HUES48 (cell line): ENCODE data around the gene EXOC8.

ENCODE experiments used
- H3K27ac ChIP-seq: one replicate; pipeline ENCODE4 v1.7.0; 2013; ENCODE audit warnings: low read depth, low read length, inconsistent platforms
- H3K27me3 ChIP-seq: 2 replicates; pipeline ENCODE4 v1.6.1; 2013; ENCODE audit warnings: mild to moderate bottlenecking, low read length; ENCODE audit not compliant: control insufficient read depth, insufficient read depth
- H3K36me3 ChIP-seq: 2 replicates; pipeline ENCODE4 v1.6.1; 2013; ENCODE audit warnings: low read length; ENCODE audit not compliant: control insufficient read depth, insufficient read depth
- H3K4me1 ChIP-seq: 2 replicates; pipeline ENCODE4 v1.6.1; 2013; ENCODE audit warnings: mild to moderate bottlenecking, low read length; ENCODE audit not compliant: control insufficient read depth, insufficient read depth
- H3K4me3 ChIP-seq: 2 replicates; pipeline ENCODE4 v1.5.1; 2013; ENCODE audit warnings: mild to moderate bottlenecking, low read depth, low read length
- H3K9ac ChIP-seq: 2 replicates; pipeline ENCODE4 v1.6.1; 2013; ENCODE audit warnings: mild to moderate bottlenecking, low read depth, low read length, moderate library complexity
- H3K9me3 ChIP-seq: 2 replicates; pipeline ENCODE4 v1.6.1; 2013; ENCODE audit warnings: low read length; ENCODE audit not compliant: control insufficient read depth, insufficient read depth

EXOC8 gene

DNA sequence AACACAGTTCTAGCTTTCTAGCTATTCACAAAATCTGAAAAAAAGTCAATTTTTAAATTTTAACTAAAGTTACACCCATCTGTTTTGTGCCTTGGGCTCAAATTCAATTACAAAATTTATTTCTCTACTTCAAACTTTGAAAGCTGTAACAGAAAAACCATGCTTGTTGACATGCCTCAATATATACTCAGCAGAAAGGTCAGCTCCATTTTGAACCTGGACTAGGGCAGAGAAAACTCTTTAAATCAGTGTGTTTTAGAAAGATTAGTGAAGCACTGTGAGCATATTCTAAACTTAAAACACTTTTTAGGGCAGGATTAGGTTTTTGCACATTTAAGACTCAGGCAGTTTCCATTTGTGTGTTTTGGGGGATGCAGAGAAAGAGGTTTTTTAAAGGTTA is 34.8 kb upstream of the EXOC8 start:
- no peaks in the 10 kb centered on the region for H3K27me3 ChIP-seq
- H3K27ac ChIP-seq, result no peak overlapping the region
- H3K9me3 ChIP-seq, result no peaks in the 10 kb centered on the region
- H3K9ac ChIP-seq, result no peak overlapping the region
- H3K4me1 ChIP-seq, result peaks cover 7% of the 10 kb centered on the region
- no peaks in the 10 kb centered on the region for H3K36me3 ChIP-seq
- H3K4me3 ChIP-seq, result no peak overlapping the region

DNA sequence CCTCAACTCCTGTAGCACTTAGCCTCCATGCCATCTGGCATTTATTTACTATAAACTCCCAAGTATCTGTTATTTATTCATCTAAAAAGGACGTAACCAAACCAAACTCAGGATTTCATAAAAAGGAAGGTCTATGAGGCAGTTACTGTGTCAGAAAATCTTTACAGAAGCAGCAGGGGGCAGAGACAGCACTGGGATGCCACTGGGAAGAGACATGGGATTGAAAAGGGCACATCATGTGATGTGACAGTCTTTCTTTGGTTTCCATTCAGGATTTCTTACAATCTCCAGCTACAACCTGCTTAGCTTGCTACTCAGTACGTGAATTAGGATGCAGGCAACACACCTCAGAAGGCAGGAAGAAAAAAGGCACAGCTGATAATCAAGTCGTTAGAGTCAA is 31.6 kb upstream of the EXOC8 start:
- Histone ChIP-seq H3K27ac (no peak overlapping the region), H3K27me3 (no peaks in the 10 kb centered on the region), H3K9me3 (no peaks in the 10 kb centered on the region), H3K9ac (no peak overlapping the region), H3K4me3 (no peak overlapping the region), H3K4me1 (no peaks in the 10 kb centered on the region), H3K36me3 (no peaks in the 10 kb centered on the region)

DNA sequence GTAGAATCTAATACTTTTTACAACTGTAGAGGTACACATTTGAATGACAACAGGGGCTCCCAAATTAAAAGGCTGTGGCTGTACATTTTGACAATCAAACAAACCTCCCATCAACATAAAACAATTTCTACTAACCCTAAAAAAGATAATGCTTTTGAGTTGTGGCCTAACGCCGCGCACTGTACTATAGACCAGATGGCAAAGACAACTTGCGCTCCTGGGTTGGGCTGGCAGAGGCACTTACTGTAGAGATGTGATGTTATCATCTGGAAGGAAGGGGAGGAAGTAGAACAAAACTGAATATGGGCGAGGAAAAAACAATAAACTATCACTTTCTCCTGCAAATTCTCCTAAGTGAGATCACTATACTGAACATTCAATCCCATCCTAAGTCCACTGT is 26.5 kb upstream of the EXOC8 start:
- Histone ChIP-seq H3K4me1 (no peaks in the 10 kb centered on the region), H3K9me3 (no peaks in the 10 kb centered on the region), H3K27ac (no peak overlapping the region), H3K9ac (no peak overlapping the region), H3K27me3 (no peaks in the 10 kb centered on the region), H3K36me3 (no peaks in the 10 kb centered on the region), H3K4me3 (no peak overlapping the region)

DNA sequence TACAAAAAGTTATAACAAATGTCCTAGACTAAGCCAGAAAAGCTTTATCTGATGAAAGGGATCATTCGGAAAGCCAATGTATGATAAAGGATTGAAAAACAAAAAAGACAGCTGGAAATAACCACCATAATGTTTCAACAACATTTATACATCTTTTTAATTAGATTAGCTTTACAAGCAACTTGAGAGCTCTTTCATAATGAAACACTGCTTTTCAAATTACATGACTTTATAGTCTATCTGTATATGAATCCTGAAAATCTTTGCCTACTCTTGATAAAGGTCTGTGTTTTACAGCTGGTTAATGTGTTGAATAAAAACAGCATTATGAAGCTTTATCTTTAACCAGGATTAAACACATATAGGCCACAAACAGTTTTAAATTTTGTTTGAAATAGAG is 26.0 kb upstream of the EXOC8 start:
- H3K36me3 ChIP-seq, result no peaks in the 10 kb centered on the region
- H3K9ac ChIP-seq, result no peak overlapping the region
- H3K27me3 ChIP-seq, result no peaks in the 10 kb centered on the region
- H3K4me3 ChIP-seq, result no peak overlapping the region
- no peaks in the 10 kb centered on the region for H3K4me1 ChIP-seq
- H3K9me3 ChIP-seq, result no peaks in the 10 kb centered on the region
- H3K27ac ChIP-seq, result no peak overlapping the region

DNA sequence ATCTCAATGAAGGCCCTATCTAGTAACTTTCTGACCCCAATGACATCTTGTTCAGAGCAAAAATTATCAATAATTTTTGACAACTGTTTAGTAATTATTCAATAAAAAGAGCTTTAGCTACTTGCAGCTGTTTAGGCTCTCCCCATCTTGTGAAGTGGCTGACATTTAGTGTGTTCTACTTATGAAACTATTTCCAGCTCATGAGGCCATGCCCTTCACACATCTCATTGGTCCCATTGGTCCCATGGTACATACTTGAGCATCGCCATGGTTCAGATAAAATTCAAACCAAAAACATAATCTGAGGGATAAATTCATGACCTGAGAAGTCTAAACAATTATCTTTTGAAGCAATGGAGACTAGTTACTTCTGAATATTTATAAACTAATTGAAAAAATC is 24.7 kb upstream of the EXOC8 start:
- Histone ChIP-seq H3K9me3 (no peaks in the 10 kb centered on the region), H3K4me3 (no peak overlapping the region), H3K27me3 (no peaks in the 10 kb centered on the region), H3K27ac (no peak overlapping the region), H3K4me1 (no peaks in the 10 kb centered on the region), H3K9ac (no peak overlapping the region), H3K36me3 (no peaks in the 10 kb centered on the region)

DNA sequence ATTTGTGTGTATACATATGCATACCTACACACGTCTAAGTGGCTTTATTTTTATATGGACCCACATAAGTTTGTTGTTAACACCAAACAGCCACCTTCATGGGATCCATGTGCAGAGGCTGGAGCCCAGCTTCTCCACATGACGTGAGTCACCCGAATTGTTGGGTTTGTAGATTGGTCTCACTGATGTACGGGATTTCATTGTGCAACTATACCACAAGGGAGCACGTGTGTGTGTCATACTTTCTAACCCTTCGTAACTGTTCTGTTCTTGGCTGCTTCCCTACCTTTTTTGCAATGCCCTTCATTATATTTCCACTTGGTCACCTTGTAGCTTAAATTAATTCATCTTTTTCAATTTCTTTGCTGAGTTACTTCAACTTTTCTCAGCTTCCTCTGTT is 21.5 kb upstream of the EXOC8 start:
- Histone ChIP-seq H3K27ac (no peak overlapping the region), H3K36me3 (no peaks in the 10 kb centered on the region)

DNA sequence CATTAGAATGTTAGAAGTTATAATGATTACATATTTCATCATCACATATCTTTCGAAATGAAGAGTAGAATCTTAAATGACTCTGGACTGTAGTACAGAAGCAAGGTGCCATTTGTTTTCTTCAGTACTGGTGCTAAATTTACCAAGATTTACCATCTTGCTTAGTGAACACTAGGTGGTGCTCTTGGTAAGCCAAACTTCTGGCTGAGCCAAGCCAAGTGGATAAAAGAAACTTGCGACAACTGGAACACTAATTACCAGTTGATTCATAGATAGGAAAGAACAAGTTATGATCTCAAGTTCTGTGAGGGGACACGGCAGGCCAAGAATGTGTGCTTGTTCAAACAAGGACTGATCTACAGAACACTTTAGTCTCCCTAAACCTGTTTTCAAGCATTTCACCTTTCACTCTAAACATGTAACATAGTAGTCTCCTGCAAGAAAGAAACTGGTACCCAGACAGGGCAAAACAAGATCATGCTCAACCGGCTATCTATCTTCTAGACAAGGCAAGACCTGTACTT is 20.2 kb upstream of the EXOC8 start:
- H3K27ac ChIP-seq, result no peak overlapping the region

More for the DNA sequence above, 21.5 kb upstream of the EXOC8 start:
- Histone ChIP-seq H3K9me3 (no peaks in the 10 kb centered on the region), H3K9ac (no peak overlapping the region), H3K4me1 (no peaks in the 10 kb centered on the region), H3K4me3 (no peak overlapping the region), H3K27me3 (no peaks in the 10 kb centered on the region)

DNA sequence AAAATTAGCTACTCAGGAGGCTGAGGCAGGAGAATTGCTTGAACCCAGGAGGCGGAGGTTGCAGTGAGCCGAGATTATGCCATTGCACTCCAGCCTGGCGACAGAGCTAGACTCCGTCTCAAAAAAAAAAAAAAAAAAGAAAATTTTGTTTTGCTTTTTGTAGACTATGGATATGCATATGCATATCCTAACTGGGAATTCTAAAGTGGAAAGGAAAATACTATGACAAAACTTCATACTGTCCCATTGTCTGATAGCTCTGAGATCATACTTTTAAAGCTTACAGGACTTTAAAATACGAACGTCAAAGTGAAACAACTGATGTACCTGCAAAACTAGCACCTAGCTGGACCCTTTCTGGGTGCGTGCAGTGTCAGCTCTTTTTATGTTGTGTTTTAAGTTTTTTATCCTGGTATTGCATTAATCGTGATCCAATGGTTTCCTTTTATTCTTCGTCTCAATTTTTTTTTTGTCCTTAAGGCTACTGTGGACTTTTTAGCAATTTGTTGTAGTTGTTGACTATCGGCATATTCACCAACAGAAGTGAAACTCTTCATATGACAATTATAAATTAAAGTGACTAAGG is 19.6 kb upstream of the EXOC8 start:
- H3K4me1 ChIP-seq, result no peaks in the 10 kb centered on the region
- H3K9ac ChIP-seq, result no peak overlapping the region
- H3K27me3 ChIP-seq, result no peaks in the 10 kb centered on the region
- H3K4me3 ChIP-seq, result no peak overlapping the region
- H3K36me3 ChIP-seq, result peaks cover 13% of the 10 kb centered on the region
- H3K9me3 ChIP-seq, result no peaks in the 10 kb centered on the region
- H3K27ac ChIP-seq, result no peak overlapping the region

More for the DNA sequence above, 20.2 kb upstream of the EXOC8 start:
- Histone ChIP-seq H3K9ac (no peak overlapping the region), H3K4me3 (no peak overlapping the region), H3K4me1 (no peaks in the 10 kb centered on the region), H3K27me3 (no peaks in the 10 kb centered on the region), H3K9me3 (no peaks in the 10 kb centered on the region), H3K36me3 (peaks cover 7% of the 10 kb centered on the region)

DNA sequence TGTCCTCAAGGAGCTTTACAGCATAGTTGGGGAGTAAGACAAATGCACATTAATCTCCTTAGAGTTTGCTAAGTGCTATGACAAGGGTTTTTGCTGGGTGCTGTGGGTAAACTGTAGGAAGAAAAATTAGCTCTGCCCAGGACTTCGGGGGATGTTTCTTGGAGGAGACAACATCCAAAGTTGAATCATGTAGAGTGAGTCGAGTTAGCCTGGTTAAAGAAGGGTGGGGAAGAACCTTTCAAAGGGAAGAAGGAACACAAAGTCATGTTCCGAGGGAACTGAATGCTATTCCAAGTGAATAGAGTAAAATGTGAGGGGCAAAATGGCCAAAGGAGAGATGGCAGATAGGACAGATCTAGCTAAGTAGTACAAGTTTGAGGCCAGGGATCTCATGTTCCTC is 17.5 kb upstream of the EXOC8 start:
- Histone ChIP-seq H3K36me3 (peaks cover 33% of the 10 kb centered on the region), H3K4me1 (no peaks in the 10 kb centered on the region), H3K27me3 (no peaks in the 10 kb centered on the region), H3K9ac (no peak overlapping the region), H3K4me3 (no peak overlapping the region), H3K27ac (no peak overlapping the region), H3K9me3 (no peaks in the 10 kb centered on the region)

DNA sequence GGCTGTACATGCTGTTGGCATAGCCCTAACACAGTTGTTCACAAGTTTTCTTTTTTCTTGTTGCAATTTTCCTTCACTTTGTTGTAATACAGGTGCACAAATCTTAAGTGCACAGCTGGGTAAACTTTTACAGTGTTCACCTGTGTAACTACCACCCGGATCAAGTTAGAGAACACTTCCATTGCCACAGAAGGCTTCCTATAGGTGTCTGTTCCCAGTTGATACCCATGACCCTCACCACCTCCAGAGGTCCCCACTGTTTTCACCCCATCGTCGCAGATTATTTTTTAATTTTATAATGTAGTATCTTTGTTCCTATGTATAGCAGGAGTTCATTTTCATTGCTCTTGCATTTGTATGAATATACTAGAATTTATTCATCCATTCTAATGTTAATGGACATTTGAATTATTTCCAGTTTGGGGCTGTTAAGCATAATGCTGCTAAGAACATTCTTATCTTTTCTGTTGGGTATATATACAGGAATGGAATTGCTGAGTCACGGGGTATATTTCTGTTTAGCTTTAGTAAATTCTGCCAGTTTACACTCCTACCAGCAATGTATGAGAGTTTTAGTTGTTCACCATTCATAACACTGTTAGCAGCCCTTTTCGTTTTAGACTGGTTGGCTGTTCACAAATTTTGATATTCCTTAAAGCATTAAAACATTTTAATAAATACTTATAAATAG is 16.8 kb upstream of the EXOC8 start:
- Histone ChIP-seq H3K36me3 (peaks cover 40% of the 10 kb centered on the region), H3K9me3 (no peaks in the 10 kb centered on the region), H3K27me3 (no peaks in the 10 kb centered on the region), H3K4me1 (no peaks in the 10 kb centered on the region), H3K9ac (no peak overlapping the region), H3K4me3 (no peak overlapping the region), H3K27ac (no peak overlapping the region)

DNA sequence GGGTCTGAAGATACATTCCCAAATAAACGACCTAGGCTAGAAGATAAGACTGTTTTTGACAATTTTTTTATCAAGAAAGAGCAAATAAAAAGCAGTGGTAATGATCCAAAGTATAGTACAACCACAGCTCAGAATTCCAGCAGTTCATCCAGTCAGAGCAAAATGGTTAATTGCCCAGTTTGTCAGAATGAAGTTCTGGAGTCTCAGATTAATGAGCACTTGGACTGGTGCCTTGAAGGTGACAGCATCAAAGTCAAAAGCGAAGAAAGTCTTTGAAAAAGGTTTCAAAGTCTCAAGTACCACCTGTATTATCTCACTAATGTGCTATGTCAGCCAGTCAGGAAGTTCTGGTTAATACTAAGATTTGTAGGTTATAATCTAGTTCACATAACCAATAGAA is 15.4 kb upstream of the EXOC8 start:
- Histone ChIP-seq H3K27ac (no peak overlapping the region), H3K9me3 (no peaks in the 10 kb centered on the region), H3K4me3 (no peak overlapping the region), H3K36me3 (peaks cover 54% of the 10 kb centered on the region), H3K9ac (no peak overlapping the region), H3K27me3 (no peaks in the 10 kb centered on the region), H3K4me1 (no peaks in the 10 kb centered on the region)
